ENCODE data around the gene GRM6.

GRM6 gene

GRCh38 chr5:178994580-178995340 is at the start of gene GRM6:
Gene GRM6 (minus strand): TSS chr5:178995320. CDS start chr5:178994944, 376 bp downstream.
- Mint-ChIP-seq H3K4me1 (no peaks in the 10 kb centered on the region), H3K36me3 (ENCODE audit: insufficient read depth) (peaks cover 1% of the 10 kb centered on the region), H3K9me3 (peaks cover under 1% of the 10 kb centered on the region), H3K27me3 (peaks cover 51% of the 10 kb centered on the region), H3K4me3 (no peak within 1 kb of the TSS), H3K27ac (ENCODE audit: low read depth) (no peak within 1 kb of the TSS)
- ATAC-seq (replicated peaks; ENCODE audit: extremely low read depth, poor library complexity, severe bottlenecking) (no peak), DNase-seq (ENCODE audit: low spot score in 2 of 2) (no peak)

GRCh38 chr5:179044765-179045164 is 49.6 kb upstream of the GRM6 start:
- Mint-ChIP-seq H3K36me3 (ENCODE audit: insufficient read depth) (no peaks in the 10 kb centered on the region), H3K9me3 (peaks cover 5% of the 10 kb centered on the region), H3K27ac (ENCODE audit: low read depth) (no peak overlapping the region), H3K4me1 (no peaks in the 10 kb centered on the region), H3K4me3 (no peak overlapping the region), H3K27me3 (peaks cover 23% of the 10 kb centered on the region)
- DNase-seq (ENCODE audit: low spot score in 2 of 2): no peak
- ATAC-seq (replicated peaks; ENCODE audit: extremely low read depth, poor library complexity, severe bottlenecking): no peak

- H3K36me3 Mint-ChIP-seq (ENCODE audit: insufficient read depth): peaks cover 24% of the 10 kb centered on the region
- no peaks in the 10 kb centered on the region for H3K4me1 Mint-ChIP-seq
- ATAC-seq (replicated peaks; ENCODE audit: extremely low read depth, poor library complexity, severe bottlenecking) (no peak), DNase-seq (ENCODE audit: low spot score in 2 of 2) (no peak)
- H3K4me3 Mint-ChIP-seq: no peak overlapping the region
- no peaks in the 10 kb centered on the region for H3K27me3 Mint-ChIP-seq
- H3K9me3 Mint-ChIP-seq: peaks cover 52% of the 10 kb centered on the region
- H3K27ac Mint-ChIP-seq (ENCODE audit: low read depth): no peak overlapping the region
Measured at GRCh38 chr5:179033004-179033580, 38.0 kb upstream of the GRM6 start.

- no peaks in the 10 kb centered on the region for H3K27me3 Mint-ChIP-seq
- DNase-seq (ENCODE audit: low spot score in 2 of 2) (peak; percentile 85 to 88), ATAC-seq (replicated peaks; ENCODE audit: extremely low read depth, poor library complexity, severe bottlenecking) (peak; percentile 90)
- peaks cover 14% of the 10 kb centered on the region for H3K9me3 Mint-ChIP-seq
- peaks cover 21% of the 10 kb centered on the region for H3K36me3 Mint-ChIP-seq (ENCODE audit: insufficient read depth)
- peak within 1 kb of the TSS; percentile 86 for H3K4me3 Mint-ChIP-seq
- H3K4me1 Mint-ChIP-seq: peaks cover 5% of the 10 kb centered on the region
- H3K27ac Mint-ChIP-seq (ENCODE audit: low read depth): peak within 1 kb of the TSS; percentile 76
Measured at GRCh38 chr5:179023528-179024189, 28.5 kb upstream of the GRM6 start, which contains the start of gene ZNF879. Gene ZNF879 (plus strand): TSS chr5:179023804. CDS start chr5:179025005, 1,201 bp downstream.

- peaks cover 12% of the 10 kb centered on the region for H3K9me3 Mint-ChIP-seq
- peaks cover 51% of the 10 kb centered on the region for H3K27me3 Mint-ChIP-seq
- DNase-seq (ENCODE audit: low spot score in 2 of 2) (no peak), ATAC-seq (replicated peaks; ENCODE audit: extremely low read depth, poor library complexity, severe bottlenecking) (no peak)
- H3K36me3 Mint-ChIP-seq (ENCODE audit: insufficient read depth): no peaks in the 10 kb centered on the region
- no peaks in the 10 kb centered on the region for H3K4me1 Mint-ChIP-seq
- no peak overlapping the region for H3K4me3 Mint-ChIP-seq
- no peak overlapping the region for H3K27ac Mint-ChIP-seq (ENCODE audit: low read depth)
Measured at GRCh38 chr5:179008667-179009066, 13.5 kb upstream of the GRM6 start.

- Mint-ChIP-seq H3K4me3 (no peak overlapping the region), H3K27me3 (peaks cover 59% of the 10 kb centered on the region), H3K27ac (ENCODE audit: low read depth) (no peak overlapping the region), H3K36me3 (ENCODE audit: insufficient read depth) (no peaks in the 10 kb centered on the region), H3K4me1 (no peaks in the 10 kb centered on the region), H3K9me3 (peaks cover 6% of the 10 kb centered on the region)
- DNase-seq (ENCODE audit: low spot score in 2 of 2): no peak
- no peak for ATAC-seq (replicated peaks; ENCODE audit: extremely low read depth, poor library complexity, severe bottlenecking)
Measured at GRCh38 chr5:179006564-179006963, 11.4 kb upstream of the GRM6 start.

- Mint-ChIP-seq H3K27ac (ENCODE audit: low read depth) (no peak overlapping the region), H3K9me3 (no peaks in the 10 kb centered on the region), H3K36me3 (ENCODE audit: insufficient read depth) (peaks cover 1% of the 10 kb centered on the region), H3K4me3 (no peak overlapping the region), H3K27me3 (peaks cover 58% of the 10 kb centered on the region), H3K4me1 (no peaks in the 10 kb centered on the region)
- no peak for DNase-seq (ENCODE audit: low spot score in 2 of 2)
- no peak for ATAC-seq (replicated peaks; ENCODE audit: extremely low read depth, poor library complexity, severe bottlenecking)
Measured at GRCh38 chr5:178998441-178998840, 3.3 kb upstream of the GRM6 start.

GRCh38 chr5:178997191-178997590 is 2.1 kb upstream of the GRM6 start:
- peaks cover 1% of the 10 kb centered on the region for H3K36me3 Mint-ChIP-seq (ENCODE audit: insufficient read depth)
- peaks cover 59% of the 10 kb centered on the region for H3K27me3 Mint-ChIP-seq
- H3K27ac Mint-ChIP-seq (ENCODE audit: low read depth): no peak overlapping the region
- no peak for ATAC-seq (replicated peaks; ENCODE audit: extremely low read depth, poor library complexity, severe bottlenecking)
- no peaks in the 10 kb centered on the region for H3K4me1 Mint-ChIP-seq
- H3K4me3 Mint-ChIP-seq: no peak overlapping the region
- no peak for DNase-seq (ENCODE audit: low spot score in 2 of 2)
- no peaks in the 10 kb centered on the region for H3K9me3 Mint-ChIP-seq

GRCh38 chr5:178996156-178996555 is 1.0 kb upstream of the GRM6 start:
- no peaks in the 10 kb centered on the region for H3K9me3 Mint-ChIP-seq
- no peak overlapping the region for H3K4me3 Mint-ChIP-seq
- no peaks in the 10 kb centered on the region for H3K4me1 Mint-ChIP-seq
- H3K27ac Mint-ChIP-seq (ENCODE audit: low read depth): no peak overlapping the region
- no peak for ATAC-seq (replicated peaks; ENCODE audit: extremely low read depth, poor library complexity, severe bottlenecking)
- H3K27me3 Mint-ChIP-seq: peaks cover 57% of the 10 kb centered on the region
- peaks cover 1% of the 10 kb centered on the region for H3K36me3 Mint-ChIP-seq (ENCODE audit: insufficient read depth)
- DNase-seq (ENCODE audit: low spot score in 2 of 2): no peak

GRCh38 chr5:178995341-178995690 is 196 bp upstream of the GRM6 start:
- Mint-ChIP-seq H3K27ac (ENCODE audit: low read depth) (no peak overlapping the region), H3K36me3 (ENCODE audit: insufficient read depth) (peaks cover 1% of the 10 kb centered on the region), H3K27me3 (peaks cover 51% of the 10 kb centered on the region), H3K4me3 (no peak overlapping the region), H3K9me3 (no peaks in the 10 kb centered on the region), H3K4me1 (no peaks in the 10 kb centered on the region)
- no peak for ATAC-seq (replicated peaks; ENCODE audit: extremely low read depth, poor library complexity, severe bottlenecking)
- DNase-seq (ENCODE audit: low spot score in 2 of 2): no peak

GRCh38 chr5:178993955-178994579 is 1.1 kb downstream of the GRM6 start:
- no peak overlapping the region for H3K4me3 Mint-ChIP-seq
- H3K9me3 Mint-ChIP-seq: peaks cover 6% of the 10 kb centered on the region
- no peaks in the 10 kb centered on the region for H3K4me1 Mint-ChIP-seq
- H3K36me3 Mint-ChIP-seq (ENCODE audit: insufficient read depth): peaks cover 1% of the 10 kb centered on the region
- peaks cover 51% of the 10 kb centered on the region for H3K27me3 Mint-ChIP-seq
- ATAC-seq (replicated peaks; ENCODE audit: extremely low read depth, poor library complexity, severe bottlenecking) (no peak), DNase-seq (ENCODE audit: low spot score in 2 of 2) (no peak)
- H3K27ac Mint-ChIP-seq (ENCODE audit: low read depth): no peak overlapping the region

- Mint-ChIP-seq H3K4me3 (no peak overlapping the region), H3K27ac (ENCODE audit: low read depth) (no peak overlapping the region), H3K9me3 (peaks cover 6% of the 10 kb centered on the region), H3K27me3 (peaks cover 51% of the 10 kb centered on the region), H3K4me1 (no peaks in the 10 kb centered on the region), H3K36me3 (ENCODE audit: insufficient read depth) (peaks cover 1% of the 10 kb centered on the region)
- no peak for ATAC-seq (replicated peaks; ENCODE audit: extremely low read depth, poor library complexity, severe bottlenecking)
- DNase-seq (ENCODE audit: low spot score in 2 of 2): no peak
Measured at GRCh38 chr5:178993236-178993765, 1.8 kb downstream of the GRM6 start.

All from central memory CD8-positive, alpha-beta T cell (primary cell).